Measurements from ENCODE around the gene ECEL1.

ECEL1 gene

DNA sequence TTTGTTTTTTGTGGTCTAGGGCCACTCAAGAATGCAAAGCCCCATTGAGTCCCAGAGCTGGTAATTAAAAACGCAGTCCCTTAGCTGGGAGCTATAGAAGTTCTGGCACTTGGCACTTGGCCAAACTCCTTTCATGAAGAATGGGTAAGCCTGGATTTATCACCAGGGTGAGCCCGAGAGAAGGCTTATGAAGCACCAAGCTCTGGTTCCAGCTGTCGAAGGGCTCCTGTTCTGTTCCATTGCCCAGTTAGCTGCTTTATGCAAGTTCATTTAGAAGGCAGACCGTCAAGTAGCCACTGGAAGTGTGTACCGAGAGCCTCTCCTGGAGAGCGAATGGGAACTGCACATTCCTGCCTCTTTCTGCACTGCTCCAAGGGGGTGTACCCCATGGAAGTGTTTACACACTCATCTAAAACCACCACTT lies 14.2 kb downstream of the ECEL1 start:
- CTCF ChIA-PET: interaction anchor here (0.6 to 1.4 kb wide), 2 partner anchors 26 to 83 kb away, joined by 4 to 5 read pairs; no protein-coding TSS in a partner anchor
- no peak for TF ChIP-seq FOXM1 (IDR thresholded peaks at IDR 0.05; ENCODE audit: borderline replicate concordance)
- TF ChIP-seq ARNT (IDR thresholded peaks at IDR 0.05): no peak
- TF ChIP-seq LEF1 (IDR thresholded peaks at IDR 0.05; ENCODE audit: borderline replicate concordance): no peak
- no peak for TF ChIP-seq FOXA1 (IDR thresholded peaks at IDR 0.05)
- no peak for TF ChIP-seq FOXK2 (IDR thresholded peaks at IDR 0.05)
- TF ChIP-seq, protein P1, sequence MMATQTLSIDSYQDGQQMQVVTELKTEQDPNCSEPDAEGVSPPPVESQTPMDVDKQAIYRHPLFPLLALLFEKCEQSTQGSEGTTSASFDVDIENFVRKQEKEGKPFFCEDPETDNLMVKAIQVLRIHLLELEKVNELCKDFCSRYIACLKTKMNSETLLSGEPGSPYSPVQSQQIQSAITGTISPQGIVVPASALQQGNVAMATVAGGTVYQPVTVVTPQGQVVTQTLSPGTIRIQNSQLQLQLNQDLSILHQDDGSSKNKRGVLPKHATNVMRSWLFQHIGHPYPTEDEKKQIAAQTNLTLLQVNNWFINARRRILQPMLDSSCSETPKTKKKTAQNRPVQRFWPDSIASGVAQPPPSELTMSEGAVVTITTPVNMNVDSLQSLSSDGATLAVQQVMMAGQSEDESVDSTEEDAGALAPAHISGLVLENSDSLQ (IDR thresholded peaks at IDR 0.05): 0 out of 2 replicates have a peak, but pooled peaks have one; percentile 12
- DNase-seq (ENCODE audit: extremely low spot score): peak; percentile 53
- POLR2A ChIA-PET: interaction anchor here (0.9 kb wide), 1 partner anchor 9 kb away, joined by 3 read pairs; no protein-coding TSS in a partner anchor

GRCh38 chr2:232466221-232466620 lies 21.4 kb downstream of the ECEL1 start:
- DNase-seq (ENCODE audit: extremely low spot score): no peak
- TF ChIP-seq LEF1 (IDR thresholded peaks at IDR 0.05; ENCODE audit: borderline replicate concordance): no peak
- TF ChIP-seq ARNT (IDR thresholded peaks at IDR 0.05): no peak
- no peak for TF ChIP-seq ELF4 (IDR thresholded peaks at IDR 0.05)
- no peak for TF ChIP-seq FOXM1 (IDR thresholded peaks at IDR 0.05; ENCODE audit: borderline replicate concordance)
- TF ChIP-seq CTBP1 (IDR thresholded peaks at IDR 0.05; ENCODE audit: borderline replicate concordance): no peak
- no peak for TF ChIP-seq SUZ12 (IDR thresholded peaks at IDR 0.05)
- no peak for TF ChIP-seq SP1 (IDR thresholded peaks at IDR 0.05)
- TF ChIP-seq, protein P1 (IDR thresholded peaks at IDR 0.05): no peak
- TF ChIP-seq BHLHE40 (IDR thresholded peaks at IDR 0.05; ENCODE audit: borderline replicate concordance): no peak
- TF ChIP-seq FOXK2 (IDR thresholded peaks at IDR 0.05): no peak
- TF ChIP-seq TARDBP (IDR thresholded peaks at IDR 0.05): no peak
- no peak for TF ChIP-seq L3MBTL2 (conservative IDR thresholded peaks at IDR 0.05)
- ChIA-PET CTCF (no interaction called here), POLR2A (no interaction called here)

GRCh38 chr2:232465061-232465460 lies 22.6 kb downstream of the ECEL1 start:
- no peak for DNase-seq (ENCODE audit: extremely low spot score)
- ChIA-PET CTCF (interaction anchor here (1.0 kb wide), 2 partner anchors 57 to 98 kb away, joined by 3 read pairs; no protein-coding TSS in a partner anchor), POLR2A (interaction anchor here (1.0 kb wide), 1 partner anchor 8 kb away, joined by 3 read pairs; no protein-coding TSS in a partner anchor)
- no peak for TF ChIP-seq L3MBTL2 (conservative IDR thresholded peaks at IDR 0.05)
- no peak for TF ChIP-seq SP1 (IDR thresholded peaks at IDR 0.05)
- no peak for TF ChIP-seq FOXM1 (IDR thresholded peaks at IDR 0.05; ENCODE audit: borderline replicate concordance)
- TF ChIP-seq ZNF384 (IDR thresholded peaks at IDR 0.05): no peak
- no peak for TF ChIP-seq SUZ12 (IDR thresholded peaks at IDR 0.05)
- TF ChIP-seq FOXK2 (IDR thresholded peaks at IDR 0.05): no peak
- TF ChIP-seq HDGF (IDR thresholded peaks at IDR 0.05; ENCODE audit: borderline replicate concordance): no peak
- no peak for TF ChIP-seq BHLHE40 (IDR thresholded peaks at IDR 0.05; ENCODE audit: borderline replicate concordance)
- TF ChIP-seq FOXA1 (IDR thresholded peaks at IDR 0.05): no peak
- no peak for TF ChIP-seq ARNT (IDR thresholded peaks at IDR 0.05)
- TF ChIP-seq LEF1 (IDR thresholded peaks at IDR 0.05; ENCODE audit: borderline replicate concordance): no peak
- TF ChIP-seq TARDBP (IDR thresholded peaks at IDR 0.05): no peak
- TF ChIP-seq ELF4 (IDR thresholded peaks at IDR 0.05): no peak
- TF ChIP-seq, protein P1 (IDR thresholded peaks at IDR 0.05): no peak
- TF ChIP-seq NFRKB (IDR thresholded peaks at IDR 0.05): no peak
- TF ChIP-seq CTBP1 (IDR thresholded peaks at IDR 0.05; ENCODE audit: borderline replicate concordance): no peak

DNA sequence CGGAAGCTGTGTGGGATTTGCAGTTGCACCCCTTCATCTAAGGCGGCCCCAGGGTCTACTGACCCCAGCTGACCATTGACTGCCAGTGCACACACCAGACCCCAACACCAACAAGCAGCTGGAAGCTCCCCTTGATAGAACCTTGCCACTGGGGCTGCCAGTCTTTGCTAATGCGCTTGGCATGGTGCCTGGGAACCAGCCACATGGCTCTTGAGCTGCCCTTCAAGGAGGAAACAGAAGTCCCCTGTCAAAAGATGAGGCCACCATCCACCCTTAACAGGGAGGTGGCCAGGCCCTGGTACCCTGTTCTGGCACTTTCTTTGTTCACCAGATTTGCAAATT lies 23.1 kb downstream of the ECEL1 start:
- POLR2A ChIA-PET: interaction anchor here (1.0 kb wide), 1 partner anchor 9 kb away, joined by 3 read pairs; no protein-coding TSS in a partner anchor
- no peak for DNase-seq (ENCODE audit: extremely low spot score)
- CTCF ChIA-PET: interaction anchor here (1.0 kb wide), 2 partner anchors 58 to 98 kb away, joined by 3 read pairs; no protein-coding TSS in a partner anchor
- TF ChIP-seq FOXM1 (IDR thresholded peaks at IDR 0.05; ENCODE audit: borderline replicate concordance): no peak

GRCh38 chr2:232463701-232464543 lies 23.7 kb downstream of the ECEL1 start:
- DNase-seq (ENCODE audit: extremely low spot score): no peak
- TF ChIP-seq LEF1 (IDR thresholded peaks at IDR 0.05; ENCODE audit: borderline replicate concordance) (no peak), SP1 (IDR thresholded peaks at IDR 0.05) (no peak), ARNT (IDR thresholded peaks at IDR 0.05) (no peak), ELF4 (IDR thresholded peaks at IDR 0.05) (no peak), NFRKB (IDR thresholded peaks at IDR 0.05) (no peak), ZNF384 (IDR thresholded peaks at IDR 0.05) (no peak), CTBP1 (IDR thresholded peaks at IDR 0.05; ENCODE audit: borderline replicate concordance) (no peak), FOXM1 (IDR thresholded peaks at IDR 0.05; ENCODE audit: borderline replicate concordance) (no peak), L3MBTL2 (conservative IDR thresholded peaks at IDR 0.05) (no peak), BHLHE40 (IDR thresholded peaks at IDR 0.05; ENCODE audit: borderline replicate concordance) (no peak), HDGF (IDR thresholded peaks at IDR 0.05; ENCODE audit: borderline replicate concordance) (no peak), FOXA1 (IDR thresholded peaks at IDR 0.05) (no peak), FOXK2 (IDR thresholded peaks at IDR 0.05) (no peak), SUZ12 (IDR thresholded peaks at IDR 0.05) (no peak), TARDBP (IDR thresholded peaks at IDR 0.05) (no peak)
- TF ChIP-seq, protein P1 (IDR thresholded peaks at IDR 0.05): no peak
- CTCF ChIA-PET: no interaction called here
- POLR2A ChIA-PET: interaction anchor here (1.0 kb wide), 1 partner anchor 10 kb away, joined by 3 read pairs; no protein-coding TSS in a partner anchor
